Measurements from ENCODE around the gene ABCA1. TPM values are rescaled to one million over a fixed set of nuclear protein-coding genes. Genes with fewer than 3 reads are reported as not detected.

Gene ABCA1
- polyA plus RNA-seq, 1 donor (not counting 4 experiments of a cell fraction or from before 2014, with no cell fraction given), result 23.0 TPM

DNA sequence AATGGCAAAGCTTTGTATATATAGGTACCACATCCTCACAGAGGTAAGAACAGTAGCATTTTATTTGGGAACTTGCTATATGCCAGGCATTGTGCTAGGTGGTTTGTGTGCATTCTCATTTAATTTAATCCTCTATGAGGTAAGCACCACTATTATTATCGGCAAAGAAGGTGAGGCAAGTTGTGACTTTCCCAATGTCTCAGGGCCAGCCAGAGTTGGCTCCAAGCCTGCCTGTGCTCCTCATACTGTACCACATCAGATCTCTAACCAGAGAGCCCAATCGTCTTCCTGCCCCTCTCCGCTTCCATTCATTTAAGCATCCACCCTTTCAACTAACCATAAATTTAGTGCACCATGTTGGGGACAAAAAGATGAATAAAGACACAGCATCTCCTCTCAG, 108.9 kb downstream of the ABCA1 start:
- H3K36me3 ChIP-seq (ENCODE audit: control insufficient read depth in 2 of 2, extremely low read depth in 1 of 2, insufficient read depth in 2 of 2, low read length in 2 of 2), result peaks cover 36 to 59% of the 10 kb centered on the region in 2 experiments
- TF ChIP-seq, protein P1, sequence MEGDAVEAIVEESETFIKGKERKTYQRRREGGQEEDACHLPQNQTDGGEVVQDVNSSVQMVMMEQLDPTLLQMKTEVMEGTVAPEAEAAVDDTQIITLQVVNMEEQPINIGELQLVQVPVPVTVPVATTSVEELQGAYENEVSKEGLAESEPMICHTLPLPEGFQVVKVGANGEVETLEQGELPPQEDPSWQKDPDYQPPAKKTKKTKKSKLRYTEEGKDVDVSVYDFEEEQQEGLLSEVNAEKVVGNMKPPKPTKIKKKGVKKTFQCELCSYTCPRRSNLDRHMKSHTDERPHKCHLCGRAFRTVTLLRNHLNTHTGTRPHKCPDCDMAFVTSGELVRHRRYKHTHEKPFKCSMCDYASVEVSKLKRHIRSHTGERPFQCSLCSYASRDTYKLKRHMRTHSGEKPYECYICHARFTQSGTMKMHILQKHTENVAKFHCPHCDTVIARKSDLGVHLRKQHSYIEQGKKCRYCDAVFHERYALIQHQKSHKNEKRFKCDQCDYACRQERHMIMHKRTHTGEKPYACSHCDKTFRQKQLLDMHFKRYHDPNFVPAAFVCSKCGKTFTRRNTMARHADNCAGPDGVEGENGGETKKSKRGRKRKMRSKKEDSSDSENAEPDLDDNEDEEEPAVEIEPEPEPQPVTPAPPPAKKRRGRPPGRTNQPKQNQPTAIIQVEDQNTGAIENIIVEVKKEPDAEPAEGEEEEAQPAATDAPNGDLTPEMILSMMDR (optimal IDR thresholded peaks at IDR 0.05 in 1 of 3, IDR thresholded peaks at IDR 0.05 in 1 of 3, conservative IDR thresholded peaks at IDR 0.05 in 1 of 3; ENCODE audit: extremely low read depth in 1 of 3, insufficient read depth in 2 of 3, low read length in 3 of 3), result no peak
- TF ChIP-seq EZH2 (IDR thresholded peaks at IDR 0.05; ENCODE audit: low read length), result no peak
- no peaks in the 10 kb centered on the region for H3K79me2 ChIP-seq (ENCODE audit: control insufficient read depth, insufficient read depth, low read length)
- DNase-seq (ENCODE audit: low read depth, low spot score) (no peak), FAIRE-seq (no peak)
- no peak overlapping the region for H3K4me2 ChIP-seq (ENCODE audit: control insufficient read depth, extremely low read depth, insufficient read depth, low read depth, low read length)
- H3K27ac ChIP-seq (ENCODE audit: control insufficient read depth, insufficient read depth, low read length), result no peak overlapping the region
- H3K9ac ChIP-seq (ENCODE audit: control insufficient read depth, extremely low read depth, insufficient read depth, low read length), result no peak overlapping the region
- H3K9me3 ChIP-seq (ENCODE audit: control insufficient read depth, low read depth, low read length), result no peaks in the 10 kb centered on the region
- no peaks in the 10 kb centered on the region for H3K4me1 ChIP-seq (ENCODE audit: control insufficient read depth, extremely low read depth, insufficient read depth, low read length)
- no peak overlapping the region for H3K4me3 ChIP-seq (ENCODE audit: control insufficient read depth in 2 of 3, extremely low read depth in 1 of 3, insufficient read depth in 2 of 3, low read depth in 1 of 3, low read length in 3 of 3)
- no peaks in the 10 kb centered on the region for H3K27me3 ChIP-seq (ENCODE audit: control insufficient read depth, extremely low read depth, insufficient read depth, low read length)
- no peak overlapping the region for H2AFZ ChIP-seq (ENCODE audit: control insufficient read depth, low read length)
- H4K20me1 ChIP-seq (ENCODE audit: control insufficient read depth, extremely low read depth, insufficient read depth, low read length), result no peaks in the 10 kb centered on the region
- H3K9me1 ChIP-seq (ENCODE audit: control insufficient read depth, extremely low read depth, insufficient read depth, low read length), result no peaks in the 10 kb centered on the region
- dilution Hi-C loops (cut with MboI; ENCODE audit: extremely low pct_ligation_motif_present, low sequenced_read_pairs), result no loop called here

DNA sequence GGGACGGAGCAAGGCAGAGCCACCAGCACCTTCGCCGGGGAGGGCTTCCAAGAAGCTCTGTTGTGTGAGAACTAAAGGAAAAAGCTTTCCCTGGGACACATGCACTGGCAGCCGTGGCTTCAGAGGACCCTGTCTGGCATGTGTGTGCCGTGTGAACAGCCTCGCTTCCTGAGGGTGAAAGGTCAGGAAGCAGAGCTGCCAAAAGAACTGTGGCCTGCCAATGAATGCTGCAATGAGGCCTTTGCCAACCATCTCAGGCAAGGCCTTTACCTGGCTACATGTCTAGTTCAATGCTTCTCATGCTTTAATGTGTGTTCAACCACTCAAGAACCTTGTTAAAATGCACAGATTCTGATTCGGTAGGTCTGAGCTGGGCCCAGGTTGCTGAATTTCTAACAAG, 110.5 kb downstream of the ABCA1 start:
- H4K20me1 ChIP-seq (ENCODE audit: control insufficient read depth, extremely low read depth, insufficient read depth, low read length), result no peaks in the 10 kb centered on the region
- TF ChIP-seq EZH2 (IDR thresholded peaks at IDR 0.05; ENCODE audit: low read length), result no peak
- TF ChIP-seq, protein P1 (optimal IDR thresholded peaks at IDR 0.05 in 1 of 3, IDR thresholded peaks at IDR 0.05 in 1 of 3, conservative IDR thresholded peaks at IDR 0.05 in 1 of 3; ENCODE audit: extremely low read depth in 1 of 3, insufficient read depth in 2 of 3, low read length in 3 of 3), result no peak
- H3K4me2 ChIP-seq (ENCODE audit: control insufficient read depth, extremely low read depth, insufficient read depth, low read depth, low read length), result no peak overlapping the region
- no peaks in the 10 kb centered on the region for H3K79me2 ChIP-seq (ENCODE audit: control insufficient read depth, insufficient read depth, low read length)
- FAIRE-seq, result no peak
- H3K4me3 ChIP-seq (ENCODE audit: control insufficient read depth in 2 of 3, extremely low read depth in 1 of 3, insufficient read depth in 2 of 3, low read depth in 1 of 3, low read length in 3 of 3), result no peak overlapping the region
- H3K9me3 ChIP-seq (ENCODE audit: control insufficient read depth, low read depth, low read length), result no peaks in the 10 kb centered on the region
- H2AFZ ChIP-seq (ENCODE audit: control insufficient read depth, low read length), result no peak overlapping the region
- H3K9ac ChIP-seq (ENCODE audit: control insufficient read depth, extremely low read depth, insufficient read depth, low read length), result no peak overlapping the region
- no peaks in the 10 kb centered on the region for H3K9me1 ChIP-seq (ENCODE audit: control insufficient read depth, extremely low read depth, insufficient read depth, low read length)
- H3K36me3 ChIP-seq (ENCODE audit: control insufficient read depth in 2 of 2, extremely low read depth in 1 of 2, insufficient read depth in 2 of 2, low read length in 2 of 2), result peaks cover 31 to 51% of the 10 kb centered on the region in 2 experiments
- no peaks in the 10 kb centered on the region for H3K4me1 ChIP-seq (ENCODE audit: control insufficient read depth, extremely low read depth, insufficient read depth, low read length)
- dilution Hi-C loops (cut with MboI; ENCODE audit: extremely low pct_ligation_motif_present, low sequenced_read_pairs), result no loop called here
- H3K27ac ChIP-seq (ENCODE audit: control insufficient read depth, insufficient read depth, low read length), result no peak overlapping the region
- no peak for DNase-seq (ENCODE audit: low read depth, low spot score)
- no peaks in the 10 kb centered on the region for H3K27me3 ChIP-seq (ENCODE audit: control insufficient read depth, extremely low read depth, insufficient read depth, low read length)

Data from keratinocyte (primary cell).